Dermis microvascular lymphatic vessel endothelial cell (primary cell): ENCODE results near the gene ECEL1. TPM values are rescaled to one million over a fixed set of nuclear protein-coding genes. Genes with fewer than 3 reads are reported as not detected.
"Not testable (repeated sequence)": the region's sequence is repeated elsewhere in the genome, so short reads cannot be mapped to it uniquely, and the experiment has no call there.

Experiments
- DNase-seq, 2 donors: peaks; one replicate each; pipeline versions ENCODE4 v3.0.0 to v3.0.0-alpha.2; 2010; ENCODE audit warnings: low read depth in 2 of 2
- total RNA-seq: library from RNA; depleted of rRNA; stranded (reverse); fragments of >200 nt; gene quantifications from 2 replicates; pipeline ENCODE4 v1.2.1, GENCODE V29; 2014

The ECEL1 gene
- total RNA-seq, 1 donor from 2014 or later = not detected

DNA sequence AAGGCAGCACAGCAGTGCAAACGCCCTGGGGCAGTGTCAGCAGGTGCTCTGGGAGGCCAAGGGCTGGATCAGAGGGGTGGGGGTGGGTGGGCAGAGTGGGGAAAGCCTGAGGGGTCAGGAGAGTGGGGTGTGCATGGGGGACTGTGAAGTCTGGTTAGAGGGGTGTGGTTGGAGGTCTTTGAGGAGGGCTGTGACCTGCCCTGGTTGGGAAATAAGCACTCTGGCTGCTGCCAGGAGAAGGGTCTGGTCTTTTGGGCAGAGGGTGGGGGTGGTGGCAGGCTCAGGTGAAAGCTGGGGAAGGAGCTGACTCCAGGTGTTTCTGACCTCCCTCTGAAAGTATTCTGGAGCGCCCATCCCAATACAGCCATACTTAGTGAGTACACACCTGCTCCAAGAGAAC, 27.5 kb downstream of the ECEL1 start:
- no peak for DNase-seq

DNA sequence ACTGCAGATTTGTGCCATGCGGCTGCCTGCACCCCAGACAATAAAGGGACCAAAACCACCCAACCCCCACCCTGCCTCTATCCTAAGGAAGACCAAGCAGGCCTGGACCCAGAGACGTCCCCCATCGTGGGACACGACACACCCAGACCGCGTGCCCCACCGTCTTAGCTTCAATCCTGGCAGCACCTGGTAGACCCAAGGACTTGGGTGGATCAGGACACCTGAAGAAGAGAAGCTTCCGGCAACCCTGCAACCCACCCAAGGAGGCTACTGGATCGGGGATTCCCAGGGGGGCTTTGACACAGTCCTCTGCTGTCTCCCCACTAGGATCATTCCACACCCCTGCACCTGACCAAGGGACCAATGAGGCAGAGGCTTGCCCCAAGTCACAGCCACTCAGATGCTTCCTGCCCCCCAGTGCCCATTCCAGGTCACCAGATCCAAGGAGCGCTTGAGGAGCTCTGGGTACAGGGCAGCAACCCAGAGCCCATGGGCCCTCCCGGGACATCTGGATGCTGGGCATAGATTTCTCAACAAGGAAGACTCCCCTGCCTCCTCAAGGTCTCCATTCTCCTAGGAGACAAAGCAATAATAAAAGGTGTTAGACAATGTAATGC, 28.1 kb downstream of the ECEL1 start:
- no peak for DNase-seq

GRCh38 chr2:232458661-232459418, 28.8 kb downstream of the ECEL1 start:
- DNase-seq = no peak

GRCh38 chr2:232458051-232458660, 29.5 kb downstream of the ECEL1 start:
- no peak for DNase-seq

DNA sequence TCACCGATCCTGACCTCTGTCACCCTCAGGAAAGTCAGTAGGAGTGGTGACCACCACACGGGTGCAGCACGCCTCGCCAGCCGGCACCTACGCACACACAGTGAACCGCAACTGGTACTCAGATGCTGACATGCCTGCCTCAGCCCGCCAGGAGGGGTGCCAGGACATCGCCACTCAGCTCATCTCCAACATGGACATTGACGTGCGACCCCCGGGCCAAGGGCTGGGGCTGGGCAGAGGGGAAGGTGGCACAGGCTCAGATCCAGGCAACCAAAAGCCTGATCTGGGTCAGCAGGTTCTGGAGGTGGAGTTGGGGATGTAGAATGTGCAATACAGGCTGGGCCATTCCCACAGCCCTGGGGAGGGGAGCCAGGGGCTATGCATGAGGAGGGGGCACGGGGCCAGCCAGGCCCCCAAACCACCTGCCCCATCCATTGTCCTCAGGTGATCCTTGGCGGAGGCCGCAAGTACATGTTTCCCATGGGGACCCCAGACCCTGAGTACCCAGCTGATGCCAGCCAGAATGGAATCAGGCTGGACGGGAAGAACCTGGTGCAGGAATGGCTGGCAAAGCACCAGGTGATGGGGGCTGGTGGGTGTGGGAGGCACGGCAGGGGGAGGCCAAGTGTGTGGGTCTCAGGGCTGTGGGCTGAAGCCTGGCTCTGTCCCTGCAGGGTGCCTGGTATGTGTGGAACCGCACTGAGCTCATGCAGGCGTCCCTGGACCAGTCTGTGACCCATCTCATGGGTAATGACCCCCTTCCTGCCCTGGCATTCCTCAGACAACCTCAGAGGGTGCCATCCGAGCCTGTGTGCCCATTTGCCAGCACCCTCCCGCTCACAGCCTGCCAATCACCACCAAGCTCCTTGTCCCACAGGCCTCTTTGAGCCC, 30.3 kb downstream of the ECEL1 start:
- no peak for DNase-seq

- no peak for DNase-seq
Observed at GRCh38 chr2:232456296-232457120, 31.1 kb downstream of the ECEL1 start.

- DNase-seq = no peak
Observed at GRCh38 chr2:232455426-232456255, 32.0 kb downstream of the ECEL1 start, which contains the start of gene ALPI. Gene ALPI (plus strand): TSS chr2:232456153. CDS start chr2:232456200, 47 bp downstream.

GRCh38 chr2:232454630-232455029, 33.0 kb downstream of the ECEL1 start:
- no peak for DNase-seq

DNA sequence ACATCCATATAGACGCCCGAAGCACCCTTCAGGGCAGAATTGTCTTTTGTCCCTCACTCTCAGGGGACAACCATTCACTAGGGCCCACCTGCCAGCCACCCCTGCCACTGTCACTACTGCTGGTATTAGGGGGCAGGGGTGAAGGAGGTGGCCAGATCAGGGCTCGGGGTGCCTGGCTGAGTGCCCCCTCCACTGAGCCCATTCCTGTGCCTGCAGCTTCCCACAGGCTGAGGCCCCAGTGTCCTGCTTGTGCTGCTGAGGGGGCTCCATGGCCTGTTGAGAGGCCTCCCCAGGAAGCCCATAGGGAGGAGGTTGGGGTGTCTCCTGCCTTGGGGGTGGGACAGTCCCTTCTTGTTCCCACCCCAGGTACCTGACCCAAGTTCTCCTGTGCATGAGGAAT, 36.0 kb downstream of the ECEL1 start:
- not testable (repeated sequence) for DNase-seq

DNA sequence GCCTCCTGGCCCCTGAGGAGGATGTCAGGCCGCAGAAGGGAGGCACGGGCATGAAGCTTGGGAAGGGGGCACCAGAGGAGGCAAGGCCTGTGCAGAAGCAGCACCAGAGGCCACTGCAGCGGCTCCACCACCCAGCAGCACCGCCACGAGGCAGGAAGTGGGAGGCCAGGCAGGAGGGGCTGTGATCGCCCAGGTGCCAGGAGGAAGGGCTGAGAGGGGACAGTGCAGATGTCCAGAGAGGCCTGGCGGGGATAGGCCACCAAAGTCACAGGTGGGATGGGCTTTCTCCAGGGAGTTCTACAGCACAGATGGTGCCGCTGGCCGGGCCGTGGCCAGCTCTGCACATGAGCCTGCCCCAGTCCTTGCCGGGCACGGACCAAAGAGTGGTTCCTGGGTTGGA, 37.7 kb downstream of the ECEL1 start:
- no peak for DNase-seq

GRCh38 chr2:232448304-232448690, 39.3 kb downstream of the ECEL1 start:
- no peak for DNase-seq

DNA sequence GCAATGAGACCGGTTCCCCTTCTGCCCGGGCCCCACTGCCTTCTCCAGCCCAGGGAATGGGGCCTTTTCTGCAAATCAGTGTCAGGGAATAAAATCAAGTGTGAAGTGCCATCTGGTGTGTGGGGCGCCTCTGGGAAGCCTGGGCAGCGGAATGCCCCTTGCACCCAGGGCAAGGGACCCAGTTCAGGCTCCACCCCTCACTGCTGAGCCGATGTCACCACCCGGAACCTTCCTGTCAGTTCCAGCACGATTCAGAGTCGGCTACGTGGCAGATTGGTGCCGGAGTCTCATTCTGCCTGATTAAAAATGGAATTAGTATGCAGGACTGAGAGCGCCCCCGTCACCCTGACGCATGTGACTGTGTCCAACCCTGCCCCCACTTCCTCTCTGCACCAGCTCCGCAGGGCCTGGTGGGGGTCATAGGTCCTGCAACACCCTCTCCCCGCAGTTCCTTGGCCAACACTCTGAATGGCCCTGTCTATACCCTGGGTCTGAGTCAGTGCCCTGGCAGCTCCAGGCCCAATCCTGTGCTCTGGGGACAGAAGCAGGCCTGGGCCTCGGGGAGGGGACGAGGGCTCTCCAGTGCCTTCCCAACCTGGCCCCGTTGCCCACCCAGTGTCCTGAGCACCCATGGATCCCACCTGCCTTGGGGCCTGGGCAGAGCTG, 39.9 kb downstream of the ECEL1 start:
- no peak for DNase-seq

DNA sequence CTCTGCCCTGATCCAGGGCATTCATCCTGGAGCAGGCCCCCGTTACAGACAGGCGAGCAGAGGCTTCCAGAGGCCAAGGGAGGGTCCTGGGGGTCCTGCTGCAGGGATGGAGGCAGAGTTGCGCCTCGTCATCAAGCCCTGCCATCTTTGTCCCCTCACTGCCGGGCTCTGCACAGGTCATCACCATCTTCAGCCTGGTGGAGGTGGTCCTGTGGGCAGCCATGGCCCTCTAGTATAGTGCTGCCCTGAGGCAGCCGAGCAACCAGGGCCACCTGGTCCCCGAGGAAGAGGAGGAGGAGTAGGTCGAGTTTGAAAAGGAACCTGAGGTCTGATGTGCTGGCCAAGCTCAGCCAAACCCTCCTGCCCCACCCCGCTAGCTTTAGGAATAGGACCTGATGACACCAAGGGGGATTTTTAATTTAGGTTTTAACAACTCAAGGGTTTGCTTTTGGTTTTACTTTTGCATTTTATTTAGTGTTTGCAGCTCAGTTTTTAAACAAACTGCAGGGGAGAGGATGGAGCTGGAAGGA, 40.5 kb downstream of the ECEL1 start:
- DNase-seq = no peak

DNA sequence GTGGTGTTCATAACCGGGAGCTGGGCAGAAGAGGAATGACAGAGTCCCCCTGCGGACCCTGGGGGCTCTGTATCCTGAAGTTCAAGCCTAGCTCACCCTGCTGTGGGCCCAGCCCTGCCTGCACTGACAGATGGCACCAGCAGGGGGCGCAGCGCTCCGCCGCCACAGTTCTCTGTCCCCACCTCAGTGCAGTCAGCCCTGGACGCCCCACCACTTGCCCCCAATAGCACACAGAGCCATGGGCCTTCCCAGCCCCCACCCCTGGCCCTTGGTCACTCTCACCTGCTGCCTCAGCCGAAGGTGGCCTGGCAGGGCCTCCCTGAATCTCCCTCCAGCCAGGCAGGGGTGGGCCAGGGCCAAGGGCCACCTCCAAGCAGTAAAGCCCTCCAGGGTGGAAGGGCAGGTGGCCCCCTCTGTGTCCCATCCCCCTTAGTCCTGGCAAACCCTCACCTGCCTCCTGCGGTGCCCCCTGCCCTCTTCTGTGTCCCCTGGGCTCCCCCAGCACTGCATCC, 41.3 kb downstream of the ECEL1 start:
- not testable (repeated sequence) for DNase-seq

- DNase-seq = not testable (repeated sequence)
Observed at GRCh38 chr2:232445149-232445885, 42.3 kb downstream of the ECEL1 start.

DNA sequence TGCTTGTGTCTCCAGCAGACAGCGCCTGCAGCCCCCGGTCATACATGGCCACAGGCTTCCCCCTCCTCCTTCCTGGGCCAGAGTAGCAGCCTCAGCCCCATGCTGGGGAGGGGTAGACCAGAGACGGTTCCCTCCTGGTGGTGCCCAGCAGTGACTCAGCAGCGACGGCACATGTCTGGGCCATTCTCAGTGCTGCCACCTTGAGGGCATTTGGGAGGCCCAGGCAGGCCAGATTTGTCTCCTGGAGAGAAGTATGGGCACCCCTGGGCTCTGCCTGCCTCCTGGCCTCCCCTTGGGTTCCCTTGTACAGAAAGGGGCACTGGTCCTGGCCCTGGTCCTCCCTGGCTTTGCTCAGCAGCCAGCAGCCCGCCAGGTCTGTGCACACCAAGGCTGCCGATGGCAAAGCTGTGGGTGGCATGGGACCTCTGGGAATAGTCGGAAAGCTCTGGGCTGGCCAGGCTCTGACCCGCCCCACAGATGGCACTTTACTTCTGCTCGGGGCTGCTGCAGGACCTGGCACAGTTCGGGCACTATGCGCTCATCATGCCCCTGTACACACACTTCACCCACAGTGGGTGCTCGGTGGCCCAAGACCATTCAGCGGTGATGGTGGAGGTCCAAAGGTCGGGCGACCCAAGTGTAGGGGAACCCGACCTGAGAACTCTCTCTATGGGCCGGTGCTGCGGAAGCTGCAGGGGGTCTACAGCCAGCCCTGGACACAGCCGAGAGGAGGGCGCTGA, 43.1 kb downstream of the ECEL1 start:
- DNase-seq = peak; percentile 36 to 67

GRCh38 chr2:232443669-232444408, 43.8 kb downstream of the ECEL1 start:
- DNase-seq = not testable (repeated sequence)
